T1000 (cell line): Measurements from ENCODE around the gene BCO1.

Experiments
- DNase-seq: peaks from one replicate; lab custom pipeline; 2025; ENCODE audit warnings: mixed read lengths; lab: John Stamatoyannopoulos, UW

Gene BCO1

GRCh38 chr16:81232740-81233367 lies 5.6 kb upstream of the BCO1 start:
- DNase-seq, result no peak

- no peak for DNase-seq
Measured at GRCh38 chr16:81237282-81237681, 1.2 kb upstream of the BCO1 start.

GRCh38 chr16:81237942-81238295 lies 570 bp upstream of the BCO1 start:
- DNase-seq, result no peak

- no peak for DNase-seq
Measured at GRCh38 chr16:81239367-81240121, 1.1 kb downstream of the BCO1 start.

- DNase-seq, result no peak
Measured at GRCh38 chr16:81241706-81242105, 3.2 kb downstream of the BCO1 start.

- no peak for DNase-seq
Measured at GRCh38 chr16:81242977-81243618, 4.6 kb downstream of the BCO1 start.

GRCh38 chr16:81243942-81244341 lies 5.5 kb downstream of the BCO1 start:
- DNase-seq, result no peak

GRCh38 chr16:81251871-81252270 lies 13.4 kb downstream of the BCO1 start:
- DNase-seq, result no peak

GRCh38 chr16:81253141-81253540 lies 14.7 kb downstream of the BCO1 start:
- no peak for DNase-seq

- no peak for DNase-seq
Measured at GRCh38 chr16:81254922-81255526, 16.5 kb downstream of the BCO1 start.

GRCh38 chr16:81259916-81260315 lies 21.4 kb downstream of the BCO1 start:
- DNase-seq, result no peak

GRCh38 chr16:81261049-81261648 lies 22.7 kb downstream of the BCO1 start:
- no peak for DNase-seq

- no peak for DNase-seq
Measured at GRCh38 chr16:81263470-81264220, 25.2 kb downstream of the BCO1 start.

GRCh38 chr16:81264386-81264785 lies 25.9 kb downstream of the BCO1 start:
- no peak for DNase-seq

GRCh38 chr16:81265052-81265451 lies 26.6 kb downstream of the BCO1 start:
- no peak for DNase-seq

- DNase-seq, result no peak
Measured at GRCh38 chr16:81265658-81266451, 27.4 kb downstream of the BCO1 start.

- DNase-seq, result no peak
Measured at GRCh38 chr16:81266680-81267095, 28.2 kb downstream of the BCO1 start.

GRCh38 chr16:81268509-81268908 lies 30.0 kb downstream of the BCO1 start:
- no peak for DNase-seq

GRCh38 chr16:81273223-81273950 lies 34.9 kb downstream of the BCO1 start:
- no peak for DNase-seq

GRCh38 chr16:81275064-81275532 lies 36.6 kb downstream of the BCO1 start:
- no peak for DNase-seq
